Mammary epithelial cell (primary cell): Measurements from ENCODE around the gene CDH11.

Experiments used
- CTCF ChIP-seq, 2 donors: IDR thresholded peaks in 1 of 2; conservative IDR thresholded peaks in 1 of 2; 2 replicates each; pipeline ENCODE4 v1.5.1; 2011 to 2012; ENCODE audit warnings: inconsistent platforms in 2 of 2, low read length in 2 of 2, mild to moderate bottlenecking in 2 of 2, control low read depth in 1 of 2, low read depth in 1 of 2; ENCODE audit not compliant: insufficient read depth in 1 of 2; ENCODE audit errors: extremely low read depth in 1 of 2
- EZH2 ChIP-seq: IDR thresholded peaks from 2 replicates; pipeline ENCODE4 v1.6.1; 2012; ENCODE audit warnings: low read length, inconsistent platforms, borderline replicate concordance

- no peak for TF ChIP-seq CTCF (conservative IDR thresholded peaks at IDR 0.05 in 1 of 2, IDR thresholded peaks at IDR 0.05 in 1 of 2; ENCODE audit: extremely low read depth in 1 of 2, insufficient read depth in 1 of 2, low read depth in 1 of 2, low read length in 2 of 2)
- no peak for TF ChIP-seq EZH2
These were observed 1.9 kb downstream of the CDH11 start for GRCh38 chr16:65119901-65120401.
